Measurements from ENCODE around the gene PTPRE. TPM values are rescaled to one million over a fixed set of nuclear protein-coding genes. Genes with fewer than 3 reads are reported as not detected.

Gene PTPRE
- total RNA-seq, 4 donors from 2014 or later: 10.2 to 46.8 (median 28.8) TPM

DNA sequence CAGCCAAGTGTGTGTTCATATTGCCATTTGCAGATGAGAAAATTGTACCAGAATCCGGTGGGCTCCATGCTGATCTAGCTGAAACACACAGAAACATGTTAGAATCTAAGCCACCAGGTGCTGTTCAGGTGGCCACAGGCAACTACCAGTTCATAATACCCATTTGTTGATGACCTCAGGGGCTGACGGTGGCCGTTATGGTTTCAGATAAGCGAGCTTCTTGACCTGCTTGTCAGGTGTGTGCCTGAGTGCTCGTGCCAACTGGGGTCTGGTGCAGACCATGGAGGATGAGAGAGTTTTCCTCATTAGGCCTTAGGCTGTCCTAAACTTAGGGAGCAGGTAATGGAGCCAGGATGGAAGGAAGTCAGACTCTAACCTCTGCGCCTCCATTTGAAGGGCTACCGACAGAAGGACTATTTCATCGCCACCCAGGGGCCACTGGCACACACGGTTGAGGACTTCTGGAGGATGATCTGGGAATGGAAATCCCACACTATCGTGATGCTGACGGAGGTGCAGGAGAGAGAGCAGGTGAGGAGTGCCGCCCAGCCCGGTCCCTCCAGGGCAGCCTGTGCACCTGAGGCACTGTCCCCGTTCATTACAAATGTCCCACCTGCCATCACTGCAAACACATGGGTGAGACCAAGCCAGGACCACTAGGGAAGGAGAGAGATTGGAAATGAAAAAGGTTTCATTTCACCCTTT is 166.2 kb downstream of the PTPRE start:
- no peaks in the 10 kb centered on the region for H3K9me3 ChIP-seq
- H3K27ac ChIP-seq: no peak overlapping the region
- DNase-seq (ENCODE audit: low spot score in 2 of 2): peak; percentile 37 to 57
- no peak overlapping the region for H3K4me3 ChIP-seq
- WGBS: 89% methylated on average over 13 of the region's 14 CpGs
- no peak for TF ChIP-seq POLR2A (IDR thresholded peaks at IDR 0.05)
- TF ChIP-seq POLR2AphosphoS5 (IDR thresholded peaks at IDR 0.05): no peak
- no peak for TF ChIP-seq EP300 (IDR thresholded peaks at IDR 0.05)
- TF ChIP-seq, protein P1, sequence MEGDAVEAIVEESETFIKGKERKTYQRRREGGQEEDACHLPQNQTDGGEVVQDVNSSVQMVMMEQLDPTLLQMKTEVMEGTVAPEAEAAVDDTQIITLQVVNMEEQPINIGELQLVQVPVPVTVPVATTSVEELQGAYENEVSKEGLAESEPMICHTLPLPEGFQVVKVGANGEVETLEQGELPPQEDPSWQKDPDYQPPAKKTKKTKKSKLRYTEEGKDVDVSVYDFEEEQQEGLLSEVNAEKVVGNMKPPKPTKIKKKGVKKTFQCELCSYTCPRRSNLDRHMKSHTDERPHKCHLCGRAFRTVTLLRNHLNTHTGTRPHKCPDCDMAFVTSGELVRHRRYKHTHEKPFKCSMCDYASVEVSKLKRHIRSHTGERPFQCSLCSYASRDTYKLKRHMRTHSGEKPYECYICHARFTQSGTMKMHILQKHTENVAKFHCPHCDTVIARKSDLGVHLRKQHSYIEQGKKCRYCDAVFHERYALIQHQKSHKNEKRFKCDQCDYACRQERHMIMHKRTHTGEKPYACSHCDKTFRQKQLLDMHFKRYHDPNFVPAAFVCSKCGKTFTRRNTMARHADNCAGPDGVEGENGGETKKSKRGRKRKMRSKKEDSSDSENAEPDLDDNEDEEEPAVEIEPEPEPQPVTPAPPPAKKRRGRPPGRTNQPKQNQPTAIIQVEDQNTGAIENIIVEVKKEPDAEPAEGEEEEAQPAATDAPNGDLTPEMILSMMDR (IDR thresholded peaks at IDR 0.05): no peak
- peaks cover 85% of the 10 kb centered on the region for H3K36me3 ChIP-seq
- H3K27me3 ChIP-seq: no peaks in the 10 kb centered on the region
- peaks cover 10% of the 10 kb centered on the region for H3K4me1 ChIP-seq

DNA sequence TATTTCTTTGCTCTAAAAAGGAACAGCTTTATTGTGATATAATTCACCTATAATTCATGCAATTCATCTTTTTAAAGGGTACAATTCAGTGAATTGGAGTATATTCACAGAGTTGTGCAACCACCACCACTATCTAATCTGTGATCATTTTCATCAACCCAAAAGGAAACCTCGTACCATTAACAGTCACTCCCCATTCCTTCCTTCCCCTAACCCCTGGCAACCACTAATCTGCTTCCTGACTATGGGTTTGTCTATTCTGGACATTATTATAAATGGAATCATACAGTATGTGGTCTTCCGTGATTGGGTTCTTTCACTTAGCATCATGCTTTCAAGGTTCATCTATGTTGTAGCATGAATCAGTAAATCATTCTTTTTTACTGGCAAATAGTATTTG is 167.0 kb downstream of the PTPRE start:
- DNase-seq (ENCODE audit: low spot score in 2 of 2): no peak
- Histone ChIP-seq H3K4me3 (no peak overlapping the region), H3K27ac (no peak overlapping the region), H3K36me3 (peaks cover 84% of the 10 kb centered on the region), H3K9me3 (no peaks in the 10 kb centered on the region), H3K4me1 (peaks cover 10% of the 10 kb centered on the region), H3K27me3 (no peaks in the 10 kb centered on the region)
- 78% methylated on average over 2 of the region's 2 CpGs for WGBS
- no peak for TF ChIP-seq POLR2A (IDR thresholded peaks at IDR 0.05)
- TF ChIP-seq POLR2AphosphoS5 (IDR thresholded peaks at IDR 0.05): no peak
- no peak for TF ChIP-seq EP300 (IDR thresholded peaks at IDR 0.05)
- TF ChIP-seq, protein P1 (IDR thresholded peaks at IDR 0.05): no peak

GRCh38 chr10:128074589-128074988 is 167.7 kb downstream of the PTPRE start:
- WGBS: 90% methylated on average over 5 of the region's 5 CpGs

DNA sequence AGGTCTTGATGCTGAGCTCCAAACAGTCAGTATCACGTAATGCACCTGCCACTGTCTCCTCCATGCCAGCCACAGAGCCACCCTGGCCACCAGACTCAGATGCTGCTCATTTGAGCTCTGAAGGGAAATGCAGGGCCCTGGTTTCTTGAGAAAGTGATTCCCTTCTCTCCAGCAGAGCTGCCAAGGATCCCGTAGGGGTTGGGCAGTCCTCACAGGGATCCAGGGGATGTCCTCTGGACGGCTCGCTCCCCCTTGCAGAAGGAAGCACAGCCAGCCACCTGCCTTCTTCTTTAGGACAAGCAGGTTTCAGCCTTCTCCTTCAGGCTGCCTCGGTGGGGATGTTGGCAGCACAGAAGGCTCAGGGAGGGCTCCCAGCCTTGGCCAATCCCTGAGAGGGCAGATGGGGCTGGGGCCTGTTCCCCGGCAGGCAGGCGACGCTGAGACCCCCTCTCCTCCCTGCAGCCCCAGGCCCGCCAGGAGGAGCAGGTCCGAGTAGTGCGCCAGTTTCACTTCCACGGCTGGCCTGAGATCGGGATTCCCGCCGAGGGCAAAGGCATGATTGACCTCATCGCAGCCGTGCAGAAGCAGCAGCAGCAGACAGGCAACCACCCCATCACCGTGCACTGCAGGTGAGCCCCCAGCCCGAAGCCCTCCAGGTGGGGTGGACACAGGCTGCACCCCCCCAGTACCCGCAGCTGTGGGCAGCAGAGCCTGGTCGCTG is 170.4 kb downstream of the PTPRE start:
- no peaks in the 10 kb centered on the region for H3K9me3 ChIP-seq
- peak in 1 of 2 donors; percentile 77 for DNase-seq (ENCODE audit: low spot score in 2 of 2)
- no peaks in the 10 kb centered on the region for H3K4me1 ChIP-seq
- WGBS: 83% methylated on average over 6 of the region's 21 CpGs
- no peak overlapping the region for H3K4me3 ChIP-seq
- H3K36me3 ChIP-seq: peaks cover 79% of the 10 kb centered on the region
- TF ChIP-seq POLR2AphosphoS5 (IDR thresholded peaks at IDR 0.05) (no peak), POLR2A (IDR thresholded peaks at IDR 0.05) (no peak), EP300 (IDR thresholded peaks at IDR 0.05) (no peak)
- TF ChIP-seq, protein P1 (IDR thresholded peaks at IDR 0.05): no peak
- H3K27me3 ChIP-seq: no peaks in the 10 kb centered on the region
- H3K27ac ChIP-seq: no peak overlapping the region

More at GRCh38 chr10:128074589-128074988, 167.7 kb downstream of the PTPRE start:
- peaks cover 90% of the 10 kb centered on the region for H3K36me3 ChIP-seq
- no peaks in the 10 kb centered on the region for H3K9me3 ChIP-seq
- no peak overlapping the region for H3K4me3 ChIP-seq
- H3K4me1 ChIP-seq: peaks cover 3% of the 10 kb centered on the region
- TF ChIP-seq POLR2AphosphoS5 (IDR thresholded peaks at IDR 0.05) (no peak), EP300 (IDR thresholded peaks at IDR 0.05) (no peak), POLR2A (IDR thresholded peaks at IDR 0.05) (no peak)
- TF ChIP-seq, protein P1 (IDR thresholded peaks at IDR 0.05): no peak
- DNase-seq (ENCODE audit: low spot score in 2 of 2): no peak
- no peak overlapping the region for H3K27ac ChIP-seq
- no peaks in the 10 kb centered on the region for H3K27me3 ChIP-seq
